Limb (tissue), 2 donors: Measurements from ENCODE around the gene UBE2G1.
A peak's percentile ranks its signal among the peaks of the same experiment; 100 is the strongest.

ENCODE experiments used
- DNase-seq, 2 donors: peaks; one replicate each; pipeline ENCODE4 v3.0.0-alpha.2; 2016; ENCODE audit errors: extremely low spot score in 2 of 2

The UBE2G1 gene

GRCh38 chr17:4248504-4249277 lies 117.8 kb downstream of the UBE2G1 start:
- no peak for DNase-seq

GRCh38 chr17:4247971-4248388 lies 118.5 kb downstream of the UBE2G1 start:
- no peak for DNase-seq

- no peak for DNase-seq
Measured at GRCh38 chr17:4247361-4247970, 119.0 kb downstream of the UBE2G1 start.

DNA sequence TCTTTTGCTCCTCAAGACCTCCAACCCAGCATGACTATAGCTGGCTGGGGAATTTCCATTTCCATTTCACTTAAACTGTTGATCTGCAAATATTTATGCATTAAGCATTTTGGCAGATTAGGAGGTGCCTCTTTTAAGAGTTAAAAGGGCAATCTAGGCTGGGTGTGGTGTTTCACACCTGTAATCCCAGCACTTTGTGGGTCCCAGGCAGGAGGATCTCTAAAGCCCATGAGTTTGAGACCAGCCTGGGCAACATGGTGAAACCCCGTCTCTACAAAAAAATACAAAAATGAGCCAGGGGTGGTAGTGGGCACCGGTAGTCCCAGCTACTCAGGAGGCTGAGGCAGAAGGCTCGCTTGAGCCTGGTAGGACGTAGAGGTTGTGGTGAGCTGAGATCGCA lies 119.8 kb downstream of the UBE2G1 start:
- DNase-seq = no peak

DNA sequence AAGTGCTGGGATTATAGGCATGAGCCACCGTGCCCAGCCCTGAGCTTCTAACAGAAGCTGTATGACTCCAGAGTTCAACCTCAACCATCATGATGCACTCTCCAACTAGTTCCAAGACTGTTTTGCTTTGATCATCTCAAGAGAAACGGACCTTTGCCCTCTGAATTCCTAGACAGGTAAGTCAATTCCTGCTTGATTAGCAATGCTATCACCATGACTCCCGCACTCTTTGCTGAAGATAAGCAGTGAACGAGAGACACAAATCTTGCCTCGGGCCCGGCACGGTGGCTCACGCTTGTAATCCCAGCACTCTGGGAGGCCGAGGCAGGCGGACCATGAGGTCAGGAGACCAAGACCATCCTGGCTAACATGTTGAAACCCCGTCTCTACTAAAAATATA lies 124.9 kb downstream of the UBE2G1 start:
- no peak for DNase-seq

- DNase-seq = no peak
Measured at GRCh38 chr17:4236456-4236855, 130.0 kb downstream of the UBE2G1 start.

GRCh38 chr17:4235372-4236279 lies 130.8 kb downstream of the UBE2G1 start:
- no peak for DNase-seq

GRCh38 chr17:4234401-4234800 lies 132.1 kb downstream of the UBE2G1 start:
- no peak for DNase-seq

DNA sequence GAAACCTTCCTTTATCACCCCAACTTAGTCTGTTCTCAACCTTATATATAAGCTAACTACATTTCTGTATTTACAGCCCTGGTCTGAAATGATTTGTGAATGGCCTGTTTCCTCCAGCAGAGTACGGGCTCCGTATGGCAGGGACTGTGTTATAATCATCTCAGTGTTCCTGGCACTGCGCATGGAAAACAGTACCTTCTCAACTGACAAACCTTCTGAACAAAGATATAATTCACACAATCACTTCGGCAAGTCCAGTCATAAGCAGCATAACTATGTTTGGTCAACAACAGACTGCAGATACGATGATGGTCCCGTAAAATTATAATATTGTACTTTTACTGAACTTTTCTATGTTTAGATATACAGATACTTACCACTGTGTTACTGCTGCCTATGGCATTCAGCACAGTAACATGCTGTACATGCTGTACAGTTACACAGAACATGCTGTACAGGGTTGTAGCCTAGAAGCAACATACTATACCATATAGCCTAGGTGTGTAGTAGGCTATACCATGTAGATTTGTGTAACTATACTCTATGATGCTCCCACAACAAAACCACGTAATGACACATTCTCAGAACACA lies 132.7 kb downstream of the UBE2G1 start:
- no peak for DNase-seq

GRCh38 chr17:4232168-4232813 lies 134.2 kb downstream of the UBE2G1 start:
- DNase-seq = no peak

DNA sequence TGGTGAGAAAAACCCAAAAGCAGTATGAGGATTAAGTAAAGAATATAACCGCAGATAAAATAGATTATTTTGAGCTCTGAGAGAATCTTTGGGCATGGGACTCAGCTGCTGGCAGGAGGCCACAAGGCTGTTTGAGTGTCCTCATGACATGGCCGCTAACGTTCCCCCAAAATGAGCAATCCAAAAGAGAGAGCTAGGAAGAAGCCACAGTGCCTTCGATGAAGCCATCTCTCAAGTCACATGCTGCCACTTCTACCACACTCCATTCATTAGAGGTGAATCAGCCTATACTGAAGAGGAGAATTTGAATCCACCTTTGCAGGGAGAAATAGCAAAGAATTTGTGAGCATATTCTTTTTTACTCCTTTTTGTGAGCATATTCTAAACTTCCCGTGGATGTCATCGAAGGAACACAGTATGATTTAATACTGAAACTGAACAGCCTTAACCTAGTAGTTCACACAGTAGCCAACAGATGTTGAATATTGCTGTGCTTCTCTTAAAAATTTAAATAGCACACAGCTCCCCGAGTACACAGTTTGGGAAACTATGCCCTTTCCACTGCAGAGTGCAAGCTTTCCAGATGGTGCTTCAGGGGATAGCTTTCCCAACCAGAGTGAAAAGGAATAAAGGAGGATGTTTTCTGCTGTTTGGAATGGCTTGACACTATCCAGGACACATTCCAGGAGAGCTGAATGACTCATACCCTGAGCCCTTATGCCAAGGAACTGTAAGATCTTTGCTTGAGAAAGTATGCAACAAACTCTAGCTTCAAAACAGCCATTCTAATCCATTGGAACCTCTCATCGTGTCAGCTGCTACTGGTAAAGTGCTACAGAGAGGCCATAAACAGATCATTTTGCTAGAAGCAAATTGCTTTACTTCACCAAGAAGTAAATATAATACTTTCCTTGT lies 136.6 kb downstream of the UBE2G1 start:
- DNase-seq = peak in 1 of 2 donors; percentile 85

DNA sequence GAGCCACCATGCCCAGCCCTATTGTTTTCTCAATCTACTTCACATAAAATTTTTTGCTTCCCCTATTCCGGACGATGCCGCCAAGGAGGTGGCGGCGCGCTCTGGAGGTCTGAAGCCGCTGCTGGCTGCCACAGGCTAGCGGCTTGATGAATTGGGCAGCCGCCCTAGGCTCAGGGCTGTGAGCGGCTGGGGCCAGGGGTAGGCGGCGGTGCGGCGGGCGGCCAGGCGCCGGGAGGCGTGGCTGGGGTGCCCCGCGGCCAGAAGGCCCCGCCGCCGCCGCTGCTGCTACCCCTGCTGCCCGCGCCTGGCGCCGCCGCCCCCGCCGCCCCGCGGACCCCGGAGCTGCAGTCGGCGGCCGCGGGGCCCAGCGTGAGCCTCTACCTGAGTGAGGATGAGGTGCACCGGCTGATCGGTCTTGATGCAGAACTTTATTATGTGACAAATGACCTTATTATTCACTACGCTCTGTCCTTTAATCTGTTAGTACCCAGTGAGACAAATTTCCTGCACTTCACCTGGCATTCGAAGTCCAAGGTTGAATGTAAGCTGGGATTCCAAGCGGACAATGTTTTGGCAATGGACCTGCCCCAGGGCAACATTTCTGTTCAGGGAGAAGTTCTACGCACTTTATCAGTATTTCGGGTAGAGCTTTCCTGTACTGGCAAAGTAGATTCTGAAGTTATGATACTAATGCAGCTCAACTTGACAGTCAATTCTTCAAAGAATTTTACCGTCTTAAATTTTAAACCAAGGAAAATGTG lies 144.4 kb downstream of the UBE2G1 start:
- DNase-seq = no peak

GRCh38 chr17:4221163-4221562 lies 145.3 kb downstream of the UBE2G1 start:
- no peak for DNase-seq

- DNase-seq = no peak
Measured at GRCh38 chr17:4220655-4221054, 145.8 kb downstream of the UBE2G1 start.
